GM10248 (cell line): ENCODE data around the gene PRDM12.

Experiments used
- CTCF ChIA-PET: fragments of 300-600 bp; sonication (Branson Sonifier 250); formaldehyde crosslinking; extraction: SDS; loops from one replicate; lab custom pipeline; 2021; ENCODE audit warnings: antibody characterized with exemption; lab: Yijun Ruan, JAX
- POLR2A ChIA-PET: fragments of 350-650 bp; sonication (Branson Sonifier 250); formaldehyde crosslinking; extraction: SDS; loops from one replicate; lab custom pipeline; 2020; ENCODE audit warnings: antibody characterized with exemption; lab: Yijun Ruan, JAX
- DNase-seq: peaks from one replicate; pipeline ENCODE4 v3.0.0; 2012; ENCODE audit errors: extremely low spot score
- TF ChIP-seq, protein P1 (sequence below): IDR thresholded peaks from 2 replicates; pipeline ENCODE4 v1.5.1; 2012; ENCODE audit warnings: mild to moderate bottlenecking, low read depth; ENCODE audit errors: extremely low read depth, missing control alignments, control extremely low read depth

The PRDM12 gene

GRCh38 chr9:130731355-130731754 is 67.0 kb downstream of the PRDM12 start:
- POLR2A ChIA-PET = no interaction called here
- CTCF ChIA-PET = interaction anchor here (0.7 to 2.3 kb wide), 9 partner anchors 9 to 139 kb away, joined by 3 to 6 read pairs (median 3); no protein-coding TSS in a partner anchor

GRCh38 chr9:130732136-130732535 is 67.7 kb downstream of the PRDM12 start:
- POLR2A ChIA-PET = interaction anchor here (0.6 kb wide), 1 partner anchor 110 kb away, joined by 3 read pairs; no protein-coding TSS in a partner anchor
- CTCF ChIA-PET = interaction anchor here (0.7 to 2.1 kb wide), 7 partner anchors 9 to 138 kb away, joined by 3 to 6 read pairs (median 3); no protein-coding TSS in a partner anchor
- no peak for DNase-seq
- TF ChIP-seq, protein P1, sequence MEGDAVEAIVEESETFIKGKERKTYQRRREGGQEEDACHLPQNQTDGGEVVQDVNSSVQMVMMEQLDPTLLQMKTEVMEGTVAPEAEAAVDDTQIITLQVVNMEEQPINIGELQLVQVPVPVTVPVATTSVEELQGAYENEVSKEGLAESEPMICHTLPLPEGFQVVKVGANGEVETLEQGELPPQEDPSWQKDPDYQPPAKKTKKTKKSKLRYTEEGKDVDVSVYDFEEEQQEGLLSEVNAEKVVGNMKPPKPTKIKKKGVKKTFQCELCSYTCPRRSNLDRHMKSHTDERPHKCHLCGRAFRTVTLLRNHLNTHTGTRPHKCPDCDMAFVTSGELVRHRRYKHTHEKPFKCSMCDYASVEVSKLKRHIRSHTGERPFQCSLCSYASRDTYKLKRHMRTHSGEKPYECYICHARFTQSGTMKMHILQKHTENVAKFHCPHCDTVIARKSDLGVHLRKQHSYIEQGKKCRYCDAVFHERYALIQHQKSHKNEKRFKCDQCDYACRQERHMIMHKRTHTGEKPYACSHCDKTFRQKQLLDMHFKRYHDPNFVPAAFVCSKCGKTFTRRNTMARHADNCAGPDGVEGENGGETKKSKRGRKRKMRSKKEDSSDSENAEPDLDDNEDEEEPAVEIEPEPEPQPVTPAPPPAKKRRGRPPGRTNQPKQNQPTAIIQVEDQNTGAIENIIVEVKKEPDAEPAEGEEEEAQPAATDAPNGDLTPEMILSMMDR = no peak

More at GRCh38 chr9:130731355-130731754, 67.0 kb downstream of the PRDM12 start:
- no peak for DNase-seq
- TF ChIP-seq, protein P1 = no peak
